Mesenchymal stem cell (in vitro differentiated cells and primary cell): ENCODE measurements around the gene IL11RA.

Experiments
- DNase-seq: peaks from one replicate; pipeline ENCODE4 v3.0.0-alpha.2; 2013
- H2AFZ ChIP-seq: one replicate; pipeline ENCODE4 v1.6.1; 2013; ENCODE audit warnings: low read depth, mild to moderate bottlenecking, control low read depth, inconsistent platforms, low read length, moderate library complexity
- H2AK5ac ChIP-seq: 2 replicates; pipeline ENCODE4 v1.6.1; 2013; ENCODE audit warnings: low read length, moderate library complexity, mild to moderate bottlenecking, inconsistent platforms; ENCODE audit not compliant: severe bottlenecking
- H2BK120ac ChIP-seq: one replicate; pipeline ENCODE4 v1.6.1; 2013; ENCODE audit warnings: low read depth, mild to moderate bottlenecking, inconsistent platforms, low read length, moderate library complexity
- H2BK12ac ChIP-seq, 2 experiments: one replicate each; pipeline ENCODE4 v1.6.1; 2013; ENCODE audit warnings: inconsistent platforms in 2 of 2, low read length in 2 of 2, mild to moderate bottlenecking in 2 of 2, moderate library complexity in 2 of 2, control low read depth in 1 of 2
- H2BK15ac ChIP-seq: one replicate; pipeline ENCODE4 v1.6.1; 2013; ENCODE audit warnings: mild to moderate bottlenecking, low read depth, inconsistent platforms; ENCODE audit not compliant: poor library complexity, severe bottlenecking
- H2BK5ac ChIP-seq: 2 replicates; pipeline ENCODE4 v1.6.1; 2013; ENCODE audit warnings: low read depth, mild to moderate bottlenecking, low read length, control low read depth, inconsistent platforms; ENCODE audit not compliant: poor library complexity, severe bottlenecking
- H3K14ac ChIP-seq, 2 experiments: one replicate each; pipeline ENCODE4 v1.6.1; 2013; ENCODE audit warnings: inconsistent platforms in 2 of 2, low read length in 2 of 2, control low read depth in 1 of 2, mild to moderate bottlenecking in 1 of 2, moderate library complexity in 1 of 2
- H3K18ac ChIP-seq, 2 experiments: one replicate each; pipeline ENCODE4 v1.6.1; 2013; ENCODE audit warnings: inconsistent platforms in 2 of 2, low read length in 2 of 2, control low read depth in 1 of 2, low read depth in 1 of 2, mild to moderate bottlenecking in 1 of 2
- H3K23ac ChIP-seq, 2 experiments: one replicate each; pipeline ENCODE4 v1.6.1; 2013; ENCODE audit warnings: inconsistent platforms in 2 of 2, low read length in 2 of 2, mild to moderate bottlenecking in 2 of 2, moderate library complexity in 2 of 2, control low read depth in 1 of 2
- H3K27ac ChIP-seq: 2 replicates; pipeline ENCODE4 v1.5.1; 2013; ENCODE audit warnings: mild to moderate bottlenecking, moderate library complexity, low read length, control low read depth, inconsistent platforms; ENCODE audit not compliant: poor library complexity, severe bottlenecking
- H3K27me3 ChIP-seq, 2 experiments: 2 replicates each; pipeline versions ENCODE4 v1.6.1 to v1.7.0; 2013; ENCODE audit warnings: low read length in 2 of 2, mild to moderate bottlenecking in 2 of 2, moderate library complexity in 2 of 2, control low read depth in 1 of 2, inconsistent platforms in 1 of 2; ENCODE audit not compliant: control insufficient read depth in 1 of 2, insufficient read depth in 1 of 2
- H3K36me3 ChIP-seq, 2 experiments: 2 replicates each; pipeline versions ENCODE4 v1.6.1 to v1.7.0; 2013; ENCODE audit warnings: low read length in 2 of 2, control low read depth in 1 of 2, inconsistent platforms in 1 of 2, low read depth in 1 of 2, mild to moderate bottlenecking in 1 of 2; ENCODE audit not compliant: insufficient read depth in 2 of 2, control insufficient read depth in 1 of 2
- H3K4ac ChIP-seq, 2 experiments: one replicate each; pipeline ENCODE4 v1.6.1; 2013; ENCODE audit warnings: inconsistent platforms in 2 of 2, low read length in 2 of 2, mild to moderate bottlenecking in 2 of 2, moderate library complexity in 2 of 2, control low read depth in 1 of 2, low read depth in 1 of 2
- H3K4me1 ChIP-seq: 2 replicates; pipeline ENCODE4 v1.6.1; 2013; ENCODE audit warnings: low read depth, low read length, control low read depth; ENCODE audit not compliant: control insufficient read depth, insufficient read depth
- H3K4me2 ChIP-seq: 2 replicates; pipeline ENCODE4 v1.6.1; 2013; ENCODE audit warnings: low read length, mild to moderate bottlenecking, inconsistent platforms; ENCODE audit not compliant: poor library complexity, severe bottlenecking
- H3K4me3 ChIP-seq, 2 experiments: 2 replicates each; pipeline versions ENCODE4 v1.5.1 to v1.7.0; 2013; ENCODE audit warnings: low read length in 2 of 2, mild to moderate bottlenecking in 2 of 2, control low read depth in 1 of 2, low read depth in 1 of 2; ENCODE audit not compliant: insufficient read depth in 1 of 2
- H3K79me1 ChIP-seq: replicated peaks from 2 replicates; pipeline ENCODE4 v1.6.1; 2013; ENCODE audit warnings: mild to moderate bottlenecking, control low read depth, low read length, inconsistent platforms; ENCODE audit not compliant: poor library complexity, severe bottlenecking
- H3K9ac ChIP-seq: 2 replicates; pipeline ENCODE4 v1.7.0; 2013; ENCODE audit warnings: mild to moderate bottlenecking, low read length, moderate library complexity
- H3K9me3 ChIP-seq: 2 replicates; pipeline ENCODE4 v1.7.0; 2013; ENCODE audit warnings: mild to moderate bottlenecking, low read length; ENCODE audit not compliant: control insufficient read depth
- H4K8ac ChIP-seq: one replicate; pipeline ENCODE4 v1.6.1; 2013; ENCODE audit warnings: inconsistent platforms, mild to moderate bottlenecking, low read length, moderate library complexity
- H4K91ac ChIP-seq: one replicate; pipeline ENCODE4 v1.6.1; 2013; ENCODE audit warnings: mild to moderate bottlenecking, low read length, inconsistent platforms
- WGBS: methylation state at CpG from one replicate; pipeline ENCODE4 v1.1.7; 2013; ENCODE audit warnings: mixed read lengths; 5-methylcytosine and 5-hydroxymethylcytosine counted together

IL11RA gene

DNA sequence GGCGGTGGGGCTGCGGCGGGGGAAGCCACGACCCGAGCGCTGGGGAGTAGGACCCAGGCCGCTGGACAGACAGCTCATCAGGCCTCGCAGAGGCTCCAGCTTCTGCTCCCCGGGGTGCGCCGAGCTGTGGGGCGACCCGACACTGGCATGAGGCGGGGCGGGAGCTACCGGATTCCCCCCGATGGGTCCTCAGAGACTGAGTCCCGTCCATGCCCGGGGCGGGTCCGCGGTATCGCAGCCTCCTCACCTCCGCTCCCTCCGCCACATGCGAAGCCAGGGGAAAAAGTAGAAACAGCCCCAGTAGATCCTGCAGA, 13.0 kb downstream of the IL11RA start:
- Histone ChIP-seq H3K4me1 (peaks cover 2% of the 10 kb centered on the region), H4K91ac (peak overlapping the region; percentile 14), H2BK12ac (peak overlapping the region in 1 of 2 experiments; percentile 50), H3K27ac (peak overlapping the region; percentile 36), H3K18ac (peak overlapping the region in 1 of 2 experiments; percentile 90), H2BK5ac (no peak overlapping the region), H3K79me1 (peaks cover 22% of the 10 kb centered on the region), H2AK5ac (no peak overlapping the region), H3K14ac (peak overlapping the region in 1 of 2 experiments; percentile 55), H3K27me3 (no peaks in the 10 kb centered on the region), H3K9me3 (no peaks in the 10 kb centered on the region), H2AFZ (peak overlapping the region; percentile 46), H3K9ac (peak overlapping the region; percentile 89), H3K36me3 (peaks cover 18 to 44% of the 10 kb centered on the region in 2 experiments), H3K4me3 (peak overlapping the region; percentile 60 to 85), H2BK120ac (no peak overlapping the region), H3K4ac (peak overlapping the region; percentile 42 to 68), H3K4me2 (peak overlapping the region; percentile 71), H3K23ac (no peak overlapping the region), H4K8ac (peak overlapping the region; percentile 59), H2BK15ac (no peak overlapping the region)
- no peak for DNase-seq
- WGBS = 1% methylated on average over 26 of the region's 26 CpGs

DNA sequence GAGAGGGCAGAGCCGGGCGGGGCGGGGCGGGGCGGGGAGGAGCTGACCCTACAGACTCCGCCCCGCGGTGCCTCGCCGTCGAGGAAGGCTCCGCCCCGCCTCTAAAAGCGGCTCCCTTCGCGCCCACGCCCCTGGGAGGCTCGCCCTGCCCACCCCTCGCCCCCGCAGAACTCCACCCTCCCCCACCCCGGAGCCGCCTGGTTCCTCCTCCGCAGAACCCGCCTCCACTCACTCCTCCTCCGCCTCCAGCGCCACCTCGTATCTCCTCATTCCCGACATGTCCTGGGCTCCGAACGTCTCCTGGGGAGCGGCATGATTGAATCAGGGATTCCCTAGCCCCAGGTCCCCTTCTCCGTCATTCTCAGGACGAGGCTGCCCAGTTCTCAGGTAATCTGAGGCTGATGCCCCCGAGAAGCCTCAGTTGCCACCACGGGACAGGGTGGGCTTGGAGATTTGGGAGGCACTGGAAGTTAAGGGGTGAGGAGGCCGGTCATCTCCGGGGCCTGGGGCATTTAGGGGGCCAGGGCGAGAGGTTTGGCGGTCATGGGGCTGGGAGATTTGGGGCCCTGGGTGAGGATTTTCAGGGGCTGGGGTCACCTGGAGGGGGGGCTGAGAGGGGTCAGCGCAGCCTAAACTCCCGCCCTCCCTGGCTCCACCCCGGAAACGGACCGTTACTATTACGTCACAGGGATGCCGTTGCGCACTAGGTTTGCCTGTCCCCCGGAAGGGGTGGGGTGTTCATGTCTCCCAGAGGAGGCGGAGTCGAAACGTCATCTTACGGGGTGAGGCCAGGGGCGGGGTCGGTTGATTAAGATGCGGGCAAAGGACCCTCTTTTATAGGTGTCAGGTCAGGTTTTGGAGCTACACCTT, 13.6 kb downstream of the IL11RA start:
- no peak overlapping the region for H3K23ac ChIP-seq
- peaks cover 15 to 38% of the 10 kb centered on the region in 2 experiments for H3K36me3 ChIP-seq
- DNase-seq = peak; percentile 97
- peak overlapping the region; percentile 21 for H2BK5ac ChIP-seq
- H2BK120ac ChIP-seq = no peak overlapping the region
- no peak overlapping the region for H2BK15ac ChIP-seq
- peak overlapping the region; percentile 93 for H4K8ac ChIP-seq
- peak overlapping the region; percentile 69 to 85 for H3K4me3 ChIP-seq
- no peak overlapping the region for H2AK5ac ChIP-seq
- H4K91ac ChIP-seq = peak overlapping the region; percentile 71
- peak overlapping the region; percentile 78 for H3K4me2 ChIP-seq
- H3K9ac ChIP-seq = peak overlapping the region; percentile 99
- peaks cover 2% of the 10 kb centered on the region for H3K4me1 ChIP-seq
- H2BK12ac ChIP-seq = no peak overlapping the region
- H2AFZ ChIP-seq = peak overlapping the region; percentile 33
- 1% methylated on average over 54 of the region's 55 CpGs for WGBS
- peak overlapping the region in 1 of 2 experiments; percentile 45 for H3K14ac ChIP-seq
- H3K79me1 ChIP-seq = peaks cover 27% of the 10 kb centered on the region
- peak overlapping the region; percentile 82 for H3K27ac ChIP-seq
- H3K4ac ChIP-seq = peak overlapping the region in 1 of 2 experiments; percentile 83
- H3K9me3 ChIP-seq = no peaks in the 10 kb centered on the region
- peak overlapping the region; percentile 65 to 85 for H3K18ac ChIP-seq
- no peaks in the 10 kb centered on the region for H3K27me3 ChIP-seq

- H3K4me2 ChIP-seq = no peak overlapping the region
- WGBS = 100% methylated on average over 4 of the region's 5 CpGs
- H2BK120ac ChIP-seq = no peak overlapping the region
- H3K18ac ChIP-seq = no peak overlapping the region
- no peak overlapping the region for H4K8ac ChIP-seq
- no peaks in the 10 kb centered on the region for H3K9me3 ChIP-seq
- H3K4ac ChIP-seq = no peak overlapping the region
- H3K4me1 ChIP-seq = no peaks in the 10 kb centered on the region
- peaks cover 7 to 21% of the 10 kb centered on the region in 2 experiments for H3K36me3 ChIP-seq
- no peak overlapping the region for H2AFZ ChIP-seq
- H3K27me3 ChIP-seq = no peaks in the 10 kb centered on the region
- no peak overlapping the region for H2AK5ac ChIP-seq
- no peak overlapping the region for H2BK5ac ChIP-seq
- H3K9ac ChIP-seq = no peak overlapping the region
- H3K23ac ChIP-seq = no peak overlapping the region
- H3K27ac ChIP-seq = no peak overlapping the region
- no peak for DNase-seq
- H3K79me1 ChIP-seq = peaks cover 28% of the 10 kb centered on the region
- no peak overlapping the region for H2BK15ac ChIP-seq
- no peak overlapping the region for H3K4me3 ChIP-seq
- no peak overlapping the region for H3K14ac ChIP-seq
- no peak overlapping the region for H4K91ac ChIP-seq
- no peak overlapping the region for H2BK12ac ChIP-seq
Observed at GRCh38 chr9:34669809-34670562, 18.0 kb downstream of the IL11RA start.

- H2BK5ac ChIP-seq = no peak overlapping the region
- no peak overlapping the region for H3K4me2 ChIP-seq
- peaks cover 7 to 21% of the 10 kb centered on the region in 2 experiments for H3K36me3 ChIP-seq
- no peak overlapping the region for H2BK120ac ChIP-seq
- H3K4me3 ChIP-seq = no peak overlapping the region
- no peak overlapping the region for H3K9ac ChIP-seq
- DNase-seq = no peak
- no peak overlapping the region for H3K14ac ChIP-seq
- H2AFZ ChIP-seq = no peak overlapping the region
- no peaks in the 10 kb centered on the region for H3K27me3 ChIP-seq
- H2BK15ac ChIP-seq = no peak overlapping the region
- no peak overlapping the region for H2AK5ac ChIP-seq
- no CpG with 5 or more reads among the region's 1 CpG for WGBS
- H4K8ac ChIP-seq = no peak overlapping the region
- H3K27ac ChIP-seq = no peak overlapping the region
- no peak overlapping the region for H4K91ac ChIP-seq
- H3K18ac ChIP-seq = no peak overlapping the region
- H2BK12ac ChIP-seq = no peak overlapping the region
- H3K4ac ChIP-seq = no peak overlapping the region
- H3K9me3 ChIP-seq = no peaks in the 10 kb centered on the region
- no peaks in the 10 kb centered on the region for H3K4me1 ChIP-seq
- peaks cover 26% of the 10 kb centered on the region for H3K79me1 ChIP-seq
- H3K23ac ChIP-seq = no peak overlapping the region
Observed at GRCh38 chr9:34671307-34671706, 19.3 kb downstream of the IL11RA start.
